Measurements from ENCODE around the gene SERPINB5.

- TF ChIP-seq POLR2A (IDR thresholded peaks at IDR 0.05; ENCODE audit: low read depth, low read length) (no peak), TAF1 (IDR thresholded peaks at IDR 0.05; ENCODE audit: low read depth, low read length) (no peak)
Observed at GRCh38 chr18:63532471-63532870, 55.7 kb downstream of the SERPINB5 start.

Measured in GM12891 (cell line).